ENCODE measurements around the gene PFAS. TPM values are rescaled to one million over a fixed set of nuclear protein-coding genes. Genes with fewer than 3 reads are reported as not detected.
A peak's percentile ranks its signal among the peaks of the same experiment; 100 is the strongest.

The PFAS gene
- total RNA-seq, 1 donor from 2014 or later, result 121 TPM

GRCh38 chr17:8224891-8225812 is 23.9 kb upstream of the PFAS start:
- H3K4me1 Mint-ChIP-seq, result peaks cover 63% of the 10 kb centered on the region
- intact Hi-C loops (cut with micrococcal nuclease), result loop anchor here (10.0 kb wide), 2 partner anchors 370 to 540 kb away; partner anchors contain the start of genes CYB5D1, NAA38, TMEM88 and TP53
- CTCF ChIA-PET, result interaction anchor here (1.7 kb wide), 1 partner anchor 76 kb away, joined by 8 read pairs; no protein-coding TSS in a partner anchor
- H3K36me3 Mint-ChIP-seq (ENCODE audit: low read depth), result peaks cover 65% of the 10 kb centered on the region
- peak overlapping the region; percentile 79 for H3K27ac Mint-ChIP-seq
- no peak for TF ChIP-seq CTCF (IDR thresholded peaks at IDR 0.05)
- POLR2A ChIA-PET, result interaction anchor here (0.5 to 11.8 kb wide), 12 partner anchors 11 to 716 kb away, joined by 3 to 413 read pairs (median 8); partner anchors contain the start of genes AURKB, BORCS6, CTC1 and KRABD2
- H3K27me3 Mint-ChIP-seq, result peaks cover 11% of the 10 kb centered on the region
- DNase-seq (no peak), ATAC-seq (ENCODE audit: low read depth) (no peak)
- H3K9me3 Mint-ChIP-seq, result no peaks in the 10 kb centered on the region
- H3K4me3 Mint-ChIP-seq, result peak overlapping the region; percentile 52

- H3K27me3 Mint-ChIP-seq, result peaks cover 9% of the 10 kb centered on the region
- intact Hi-C loops (cut with micrococcal nuclease), result loop anchor here (1.0 to 10.0 kb wide), 3 partner anchors 21 to 541 kb away; partner anchors contain the start of genes CYB5D1, NAA38, TMEM88 and TP53
- POLR2A ChIA-PET, result interaction anchor here (0.5 to 11.8 kb wide), 11 partner anchors 10 to 210 kb away, joined by 3 to 413 read pairs (median 10); partner anchors contain the start of genes AURKB, BORCS6, CTC1 and KRABD2
- TF ChIP-seq CTCF (IDR thresholded peaks at IDR 0.05), result no peak
- no peaks in the 10 kb centered on the region for H3K9me3 Mint-ChIP-seq
- H3K4me1 Mint-ChIP-seq, result peaks cover 58% of the 10 kb centered on the region
- peak overlapping the region; percentile 95 for H3K27ac Mint-ChIP-seq
- H3K36me3 Mint-ChIP-seq (ENCODE audit: low read depth), result peaks cover 69% of the 10 kb centered on the region
- DNase-seq (no peak), ATAC-seq (ENCODE audit: low read depth) (no peak)
- peak overlapping the region; percentile 81 for H3K4me3 Mint-ChIP-seq
- CTCF ChIA-PET, result interaction anchor here (0.8 to 1.7 kb wide), 3 partner anchors 20 to 75 kb away, joined by 3 to 8 read pairs (median 3); no protein-coding TSS in a partner anchor
Measured at GRCh38 chr17:8225813-8226535, 23.1 kb upstream of the PFAS start.

- Mint-ChIP-seq H3K27ac (peak overlapping the region; percentile 95), H3K4me1 (peaks cover 55% of the 10 kb centered on the region), H3K9me3 (no peaks in the 10 kb centered on the region), H3K36me3 (ENCODE audit: low read depth) (peaks cover 71% of the 10 kb centered on the region), H3K27me3 (peaks cover 7% of the 10 kb centered on the region), H3K4me3 (peak overlapping the region; percentile 81)
- CTCF ChIA-PET, result interaction anchor here (0.8 to 1.7 kb wide), 3 partner anchors 20 to 74 kb away, joined by 3 to 8 read pairs (median 3); no protein-coding TSS in a partner anchor
- intact Hi-C loops (cut with micrococcal nuclease), result loop anchor here (1.0 to 10.0 kb wide), 4 partner anchors 13 to 542 kb away; partner anchors contain the start of genes CYB5D1, NAA38, TMEM88 and TP53
- POLR2A ChIA-PET, result interaction anchor here (0.5 to 11.8 kb wide), 10 partner anchors 11 to 209 kb away, joined by 3 to 413 read pairs (median 8); partner anchors contain the start of genes BORCS6, CTC1, NDEL1 and PFAS
- no peak for ATAC-seq (ENCODE audit: low read depth)
- TF ChIP-seq CTCF (IDR thresholded peaks at IDR 0.05), result no peak
- peak; percentile 36 for DNase-seq
Measured at GRCh38 chr17:8226536-8227237, 22.4 kb upstream of the PFAS start.

GRCh38 chr17:8227238-8227581 is 21.9 kb upstream of the PFAS start:
- POLR2A ChIA-PET, result interaction anchor here (1.3 to 11.8 kb wide), 6 partner anchors 10 to 208 kb away, joined by 3 to 413 read pairs (median 8); partner anchors contain the start of genes BORCS6, CTC1, NDEL1 and PFAS
- no peaks in the 10 kb centered on the region for H3K9me3 Mint-ChIP-seq
- peaks cover 3% of the 10 kb centered on the region for H3K27me3 Mint-ChIP-seq
- peaks cover 51% of the 10 kb centered on the region for H3K4me1 Mint-ChIP-seq
- intact Hi-C loops (cut with micrococcal nuclease), result loop anchor here (1.0 to 10.0 kb wide), 3 partner anchors 12 to 542 kb away; partner anchors contain the start of genes CYB5D1, NAA38, TMEM88 and TP53
- peak overlapping the region; percentile 95 for H3K27ac Mint-ChIP-seq
- CTCF ChIA-PET, result no interaction called here
- TF ChIP-seq CTCF (IDR thresholded peaks at IDR 0.05), result no peak
- peaks cover 72% of the 10 kb centered on the region for H3K36me3 Mint-ChIP-seq (ENCODE audit: low read depth)
- peak overlapping the region; percentile 81 for H3K4me3 Mint-ChIP-seq
- no peak for ATAC-seq (ENCODE audit: low read depth)
- no peak for DNase-seq
